ENCODE measurements around the gene VPS52.

DNA sequence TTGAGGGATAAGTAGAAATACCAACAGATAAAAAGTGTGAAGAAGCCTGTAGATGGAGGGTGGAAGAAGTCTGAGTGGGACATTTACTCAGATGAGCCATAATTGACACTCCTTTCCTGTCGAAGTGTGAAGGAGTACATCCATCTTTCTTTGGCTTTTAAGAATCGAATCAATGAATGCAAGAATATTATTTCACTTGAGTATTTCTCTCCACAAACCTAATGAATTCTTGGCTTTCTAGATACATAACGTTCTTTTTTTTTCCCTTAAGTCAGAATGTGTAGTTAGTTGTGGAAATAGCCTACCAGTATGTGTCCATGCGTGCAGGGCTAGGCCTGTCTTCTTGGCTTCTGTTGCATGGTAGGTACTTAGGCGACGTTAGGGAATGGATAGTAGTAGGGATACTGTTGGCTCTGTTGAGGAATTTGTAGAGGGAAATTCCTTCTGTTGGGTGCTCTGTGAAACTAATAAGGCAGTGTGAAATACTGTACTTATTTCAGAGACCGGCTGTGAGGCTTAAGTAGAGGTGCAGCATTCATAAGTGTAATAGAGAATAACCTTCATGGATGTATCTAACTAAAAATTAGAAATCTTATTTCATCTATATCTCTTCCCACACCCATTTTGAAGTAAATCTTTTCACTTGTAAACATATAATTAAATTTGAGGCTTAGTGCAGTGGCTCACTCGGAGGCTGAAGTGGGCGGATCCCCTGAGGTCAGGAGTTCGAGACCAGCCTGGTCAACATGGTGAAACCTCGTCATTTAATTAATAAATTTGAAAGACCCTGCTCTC lies 1.6 kb upstream of the VPS52 start:
- TF ChIP-seq, protein P1, sequence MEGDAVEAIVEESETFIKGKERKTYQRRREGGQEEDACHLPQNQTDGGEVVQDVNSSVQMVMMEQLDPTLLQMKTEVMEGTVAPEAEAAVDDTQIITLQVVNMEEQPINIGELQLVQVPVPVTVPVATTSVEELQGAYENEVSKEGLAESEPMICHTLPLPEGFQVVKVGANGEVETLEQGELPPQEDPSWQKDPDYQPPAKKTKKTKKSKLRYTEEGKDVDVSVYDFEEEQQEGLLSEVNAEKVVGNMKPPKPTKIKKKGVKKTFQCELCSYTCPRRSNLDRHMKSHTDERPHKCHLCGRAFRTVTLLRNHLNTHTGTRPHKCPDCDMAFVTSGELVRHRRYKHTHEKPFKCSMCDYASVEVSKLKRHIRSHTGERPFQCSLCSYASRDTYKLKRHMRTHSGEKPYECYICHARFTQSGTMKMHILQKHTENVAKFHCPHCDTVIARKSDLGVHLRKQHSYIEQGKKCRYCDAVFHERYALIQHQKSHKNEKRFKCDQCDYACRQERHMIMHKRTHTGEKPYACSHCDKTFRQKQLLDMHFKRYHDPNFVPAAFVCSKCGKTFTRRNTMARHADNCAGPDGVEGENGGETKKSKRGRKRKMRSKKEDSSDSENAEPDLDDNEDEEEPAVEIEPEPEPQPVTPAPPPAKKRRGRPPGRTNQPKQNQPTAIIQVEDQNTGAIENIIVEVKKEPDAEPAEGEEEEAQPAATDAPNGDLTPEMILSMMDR (tag by site-specific recombination; IDR thresholded peaks at IDR 0.05): no peak
- no peak for TF ChIP-seq ZNF274 (IDR thresholded peaks at IDR 0.05; ENCODE audit: low read length)
- no peak for TF ChIP-seq ZNF274 (tag by site-specific recombination; IDR thresholded peaks at IDR 0.05; ENCODE audit: borderline replicate concordance)
- TF ChIP-seq ZNF473 (tag by site-specific recombination; IDR thresholded peaks at IDR 0.05): no peak
- no peak for TF ChIP-seq IKZF3 (tag by site-specific recombination; IDR thresholded peaks at IDR 0.05)
- TF ChIP-seq, protein P2, sequence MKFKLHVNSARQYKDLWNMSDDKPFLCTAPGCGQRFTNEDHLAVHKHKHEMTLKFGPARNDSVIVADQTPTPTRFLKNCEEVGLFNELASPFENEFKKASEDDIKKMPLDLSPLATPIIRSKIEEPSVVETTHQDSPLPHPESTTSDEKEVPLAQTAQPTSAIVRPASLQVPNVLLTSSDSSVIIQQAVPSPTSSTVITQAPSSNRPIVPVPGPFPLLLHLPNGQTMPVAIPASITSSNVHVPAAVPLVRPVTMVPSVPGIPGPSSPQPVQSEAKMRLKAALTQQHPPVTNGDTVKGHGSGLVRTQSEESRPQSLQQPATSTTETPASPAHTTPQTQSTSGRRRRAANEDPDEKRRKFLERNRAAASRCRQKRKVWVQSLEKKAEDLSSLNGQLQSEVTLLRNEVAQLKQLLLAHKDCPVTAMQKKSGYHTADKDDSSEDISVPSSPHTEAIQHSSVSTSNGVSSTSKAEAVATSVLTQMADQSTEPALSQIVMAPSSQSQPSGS (tag by site-specific recombination; IDR thresholded peaks at IDR 0.05; ENCODE audit: low read depth): no peak
- no peak for TF ChIP-seq SP2 (tag by site-specific recombination; IDR thresholded peaks at IDR 0.05)
- no peak for TF ChIP-seq ZNF843 (tag by site-specific recombination; IDR thresholded peaks at IDR 0.05)
- no peak for TF ChIP-seq GFI1B (tag by site-specific recombination; IDR thresholded peaks at IDR 0.05)
- no peak for TF ChIP-seq ZNF24 (tag by site-specific recombination; IDR thresholded peaks at IDR 0.05)
- TF ChIP-seq, protein P3, sequence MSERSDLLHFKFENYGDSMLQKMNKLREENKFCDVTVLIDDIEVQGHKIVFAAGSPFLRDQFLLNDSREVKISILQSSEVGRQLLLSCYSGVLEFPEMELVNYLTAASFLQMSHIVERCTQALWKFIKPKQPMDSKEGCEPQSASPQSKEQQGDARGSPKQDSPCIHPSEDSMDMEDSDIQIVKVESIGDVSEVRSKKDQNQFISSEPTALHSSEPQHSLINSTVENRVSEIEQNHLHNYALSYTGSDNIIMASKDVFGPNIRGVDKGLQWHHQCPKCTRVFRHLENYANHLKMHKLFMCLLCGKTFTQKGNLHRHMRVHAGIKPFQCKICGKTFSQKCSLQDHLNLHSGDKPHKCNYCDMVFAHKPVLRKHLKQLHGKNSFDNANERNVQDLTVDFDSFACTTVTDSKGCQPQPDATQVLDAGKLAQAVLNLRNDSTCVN (tag by site-specific recombination; optimal IDR thresholded peaks at IDR 0.05): no peak
- TF ChIP-seq ZNF830 (tag by site-specific recombination; IDR thresholded peaks at IDR 0.05; ENCODE audit: low read depth): no peak
- no peak for TF ChIP-seq ZNF223 (tag by site-specific recombination; IDR thresholded peaks at IDR 0.05)
- TF ChIP-seq, protein P4, sequence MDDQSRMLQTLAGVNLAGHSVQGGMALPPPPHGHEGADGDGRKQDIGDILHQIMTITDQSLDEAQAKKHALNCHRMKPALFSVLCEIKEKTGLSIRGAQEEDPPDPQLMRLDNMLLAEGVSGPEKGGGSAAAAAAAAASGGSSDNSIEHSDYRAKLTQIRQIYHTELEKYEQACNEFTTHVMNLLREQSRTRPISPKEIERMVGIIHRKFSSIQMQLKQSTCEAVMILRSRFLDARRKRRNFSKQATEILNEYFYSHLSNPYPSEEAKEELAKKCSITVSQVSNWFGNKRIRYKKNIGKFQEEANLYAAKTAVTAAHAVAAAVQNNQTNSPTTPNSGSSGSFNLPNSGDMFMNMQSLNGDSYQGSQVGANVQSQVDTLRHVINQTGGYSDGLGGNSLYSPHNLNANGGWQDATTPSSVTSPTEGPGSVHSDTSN (CRISPR knock-in tag; IDR thresholded peaks at IDR 0.05): no peak
- TF ChIP-seq, protein P5, sequence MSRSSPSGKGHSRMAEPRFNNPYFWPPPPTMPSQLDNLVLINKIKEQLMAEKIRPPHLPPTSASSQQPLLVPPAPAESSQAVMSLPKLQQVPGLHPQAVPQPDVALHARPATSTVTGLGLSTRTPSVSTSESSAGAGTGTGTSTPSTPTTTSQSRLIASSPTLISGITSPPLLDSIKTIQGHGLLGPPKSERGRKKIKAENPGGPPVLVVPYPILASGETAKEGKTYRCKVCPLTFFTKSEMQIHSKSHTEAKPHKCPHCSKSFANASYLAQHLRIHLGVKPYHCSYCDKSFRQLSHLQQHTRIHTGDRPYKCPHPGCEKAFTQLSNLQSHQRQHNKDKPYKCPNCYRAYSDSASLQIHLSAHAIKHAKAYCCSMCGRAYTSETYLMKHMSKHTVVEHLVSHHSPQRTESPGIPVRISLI (tag by site-specific recombination; IDR thresholded peaks at IDR 0.05): no peak
